HCT116 (cell line): ENCODE measurements around the gene RPTOR. TPM values are rescaled to one million over a fixed set of nuclear protein-coding genes. Genes with fewer than 3 reads are reported as not detected.

ENCODE experiments used
- ATAC-seq: fragments of 200-7000 bp; cut with Tn5 transposase; 2 replicates; pipeline ENCODE4 v1.9.1; 2020; ENCODE audit warnings: mild to moderate bottlenecking, moderate library complexity
- BruUV-seq: library from RNA; stranded (reverse); fragments of 400-500 nt; replicated peaks from 2 replicates; lab custom pipeline; 2021; lab: Mats Ljungman, UMichigan
- CTCF ChIA-PET: fragments of 300-600 bp; sonication (Branson Sonifier 250); formaldehyde crosslinking; loops from one replicate; lab custom pipeline; 2021; ENCODE audit warnings: antibody characterized with exemption; lab: Charles Lee
- POLR2A ChIA-PET: fragments of 300-600, 350-600 bp; sonication (Branson Sonifier 250); formaldehyde crosslinking; loops from one replicate; lab custom pipeline; 2021; ENCODE audit warnings: antibody characterized with exemption; lab: Charles Lee
- RAD21 ChIA-PET, 2 experiments: fragments of 300-600 bp; sonication (Branson Sonifier 250); formaldehyde crosslinking; loops; one replicate each; lab custom pipeline; 2023; ENCODE audit warnings: low total read pairs in 2 of 2; ENCODE audit not compliant: uncharacterized antibody in 2 of 2, unreplicated experiment in 2 of 2, low non-redundant PET in 1 of 2; lab: Charles Lee
- DNase-seq: peaks from one replicate; pipeline ENCODE4 v3.0.0-alpha.2; 2010; ENCODE audit warnings: low read depth, low spot score
- H2AFZ ChIP-seq: fragments of 200-600 bp; shearing (Covaris generic), sonication (generic); 2 replicates; pipeline ENCODE4 v1.6.1; 2017; ENCODE audit warnings: low read depth, mixed run types, mixed read lengths, antibody characterized with exemption, low read length; ENCODE audit not compliant: poor library complexity, severe bottlenecking
- H3K27ac ChIP-seq: 2 replicates; pipeline ENCODE4 v1.5.1; 2012; ENCODE audit warnings: low read depth, low read length
- H3K27me3 ChIP-seq: fragments of 200-600 bp; sonication (generic); 2 replicates; pipeline ENCODE4 v1.6.1; 2016; ENCODE audit warnings: mixed run types, low read length, mixed read lengths; ENCODE audit not compliant: insufficient read depth
- H3K36me3 ChIP-seq, 2 experiments: fragments of 200-500 bp in 1 of 2; fragments of 200-600 bp in 1 of 2; sonication (Bioruptor generic) in 1 of 2; sonication (generic) in 1 of 2; 2 replicates each; pipeline versions ENCODE4 v1.5.1 to v1.6.1; 2014 to 2016; ENCODE audit warnings: low read length in 2 of 2, inconsistent platforms in 1 of 2, mixed read lengths in 1 of 2, mixed run types in 1 of 2; ENCODE audit not compliant: insufficient read depth in 2 of 2, control insufficient read depth in 1 of 2
- H3K4me1 ChIP-seq, 2 experiments: fragments of 200-600 bp in 1 of 2; sonication (generic) in 1 of 2; 2 replicates each; pipeline versions ENCODE4 v1.5.1 to v1.6.1; 2012 to 2017; ENCODE audit warnings: low read length in 2 of 2, inconsistent platforms in 1 of 2, mild to moderate bottlenecking in 1 of 2, mixed read lengths in 1 of 2, mixed run types in 1 of 2, moderate library complexity in 1 of 2; ENCODE audit not compliant: insufficient read depth in 2 of 2, control insufficient read depth in 1 of 2
- H3K4me2 ChIP-seq: fragments of 200-600 bp; sonication (generic); 2 replicates; pipeline ENCODE4 v1.6.1; 2017; ENCODE audit warnings: mixed run types, low read length, mixed read lengths
- H3K4me3 ChIP-seq, 2 experiments: fragments of 200-600 bp in 1 of 2; sonication (generic) in 1 of 2; replicated peaks in 1 of 2; 2 replicates each; pipeline ENCODE4 v1.5.1; 2011 to 2016; ENCODE audit warnings: low read length in 2 of 2, control low read depth in 1 of 2, low read depth in 1 of 2, mild to moderate bottlenecking in 1 of 2, mixed read lengths in 1 of 2, mixed run types in 1 of 2
- H3K79me2 ChIP-seq: fragments of 200-600 bp; sonication (generic); 2 replicates; pipeline ENCODE4 v1.6.1; 2017; ENCODE audit warnings: mild to moderate bottlenecking, mixed run types, low read length, moderate library complexity, mixed read lengths; ENCODE audit not compliant: insufficient read depth
- H3K9ac ChIP-seq: fragments of 200-600 bp; sonication (generic); 2 replicates; pipeline ENCODE4 v1.6.1; 2016; ENCODE audit warnings: low read length, mixed read lengths
- H3K9me2 ChIP-seq: fragments of 200-600 bp; sonication (generic), shearing (Covaris generic); 2 replicates; pipeline ENCODE4 v1.6.1; 2017; ENCODE audit warnings: mixed run types, mild to moderate bottlenecking, moderate library complexity; ENCODE audit not compliant: insufficient read depth
- H3K9me3 ChIP-seq, 2 experiments: fragments of 200-500 bp in 1 of 2; fragments of 200-600 bp in 1 of 2; sonication (Bioruptor generic) in 1 of 2; sonication (generic) in 1 of 2; 2 replicates each; pipeline ENCODE4 v1.6.1; 2014 to 2017; ENCODE audit warnings: low read length in 2 of 2, mixed read lengths in 2 of 2, inconsistent platforms in 1 of 2, low read depth in 1 of 2, mild to moderate bottlenecking in 1 of 2, mixed run types in 1 of 2, moderate library complexity in 1 of 2; ENCODE audit not compliant: control insufficient read depth in 1 of 2, insufficient read depth in 1 of 2
- H4K20me1 ChIP-seq: fragments of 200-600 bp; sonication (generic), shearing (Covaris generic); 2 replicates; pipeline ENCODE4 v1.6.1; 2017; ENCODE audit warnings: mixed run types, mild to moderate bottlenecking, moderate library complexity; ENCODE audit not compliant: insufficient read depth
- ATF3 ChIP-seq: IDR thresholded peaks from 2 replicates; pipeline ENCODE4 v1.6.1; 2012
- CBX3 ChIP-seq: IDR thresholded peaks from 2 replicates; pipeline ENCODE4 v1.6.1; 2012; ENCODE audit warnings: low read depth
- CEBPB ChIP-seq: IDR thresholded peaks from 2 replicates; pipeline ENCODE4 v1.6.1; 2012; ENCODE audit warnings: low read depth
- EGR1 ChIP-seq: IDR thresholded peaks from 2 replicates; pipeline ENCODE4 v1.6.1; 2012; ENCODE audit warnings: low read depth
- ELF1 ChIP-seq: IDR thresholded peaks from 2 replicates; pipeline ENCODE4 v1.6.1; 2012; ENCODE audit warnings: low read depth, borderline replicate concordance
- EZH2 ChIP-seq: fragments of 200-600 bp; sonication (generic); IDR thresholded peaks from 2 replicates; pipeline ENCODE4 v1.6.1; 2017; ENCODE audit warnings: antibody characterized with exemption, mixed run types
- EZH2phosphoT487 ChIP-seq: fragments of 200-600 bp; IDR thresholded peaks from 2 replicates; pipeline ENCODE4 v1.6.1; 2018; ENCODE audit warnings: antibody characterized with exemption, borderline replicate concordance
- FOSL1 ChIP-seq: IDR thresholded peaks from 2 replicates; pipeline ENCODE4 v1.6.1; 2012; ENCODE audit warnings: low read depth
- JUND ChIP-seq: IDR thresholded peaks from 2 replicates; pipeline ENCODE4 v1.6.1; 2012
- MAX ChIP-seq: IDR thresholded peaks from 2 replicates; pipeline ENCODE4 v1.6.1; 2012
- POLR2A ChIP-seq: IDR thresholded peaks from 2 replicates; pipeline ENCODE4 v1.7.0; 2011; ENCODE audit warnings: borderline replicate concordance; ENCODE audit not compliant: insufficient read depth, insufficient read length; ENCODE audit errors: extremely low read depth
- RAD21 ChIP-seq: IDR thresholded peaks from 2 replicates; pipeline ENCODE4 v1.6.1; 2012; ENCODE audit warnings: low read depth, mild to moderate bottlenecking
- REST ChIP-seq: IDR thresholded peaks from 2 replicates; pipeline ENCODE4 v1.6.1; 2012; ENCODE audit warnings: low read depth
- SIN3A ChIP-seq: IDR thresholded peaks from 2 replicates; pipeline ENCODE4 v1.6.1; 2012; ENCODE audit warnings: low read depth
- SP1 ChIP-seq: IDR thresholded peaks from 2 replicates; pipeline ENCODE4 v1.6.1; 2012; ENCODE audit warnings: low read depth
- TCF7L2 ChIP-seq: IDR thresholded peaks from 2 replicates; pipeline ENCODE4 v1.7.0; 2011; ENCODE audit warnings: borderline replicate concordance, inconsistent platforms; ENCODE audit not compliant: insufficient read depth, insufficient read length; ENCODE audit errors: extremely low read depth
- YY1 ChIP-seq: IDR thresholded peaks from 2 replicates; pipeline ENCODE4 v1.6.1; 2011; ENCODE audit warnings: low read length, low read depth, moderate library complexity, mild to moderate bottlenecking; ENCODE audit not compliant: insufficient replicate concordance; ENCODE audit errors: extremely low read depth
- ZFX ChIP-seq: fragments of 450-650 bp; IDR thresholded peaks from 2 replicates; pipeline ENCODE4 v1.6.1; 2017
- intact Hi-C: fragments of 100-400 bp; cut with micrococcal nuclease; formaldehyde crosslinking; loops from 2 replicates; pipeline ENCODE4 v1.10.0; 2022
- total RNA-seq: library from RNA; stranded (reverse); gene quantifications from one replicate; pipeline ENCODE4 v1.2.1, GENCODE V29; 2021; ENCODE audit not compliant: unreplicated experiment

The RPTOR gene
- total RNA-seq, 1 experiment from 2014 or later: 69.5 TPM

GRCh38 chr17:80971704-80972304 lies 427.2 kb downstream of the RPTOR start:
- ATAC-seq: no peak

More at GRCh38 chr17:80971704-80972304, 427.2 kb downstream of the RPTOR start:
- Histone ChIP-seq H3K4me2 (no peak overlapping the region), H3K27ac (no peak overlapping the region), H3K9ac (no peak overlapping the region), H3K4me1 (no peaks in the 10 kb centered on the region), H3K4me3 (no peak overlapping the region), H3K9me3 (no peaks in the 10 kb centered on the region), H2AFZ (no peak overlapping the region), H3K27me3 (no peaks in the 10 kb centered on the region), H4K20me1 (no peaks in the 10 kb centered on the region), H3K79me2 (no peaks in the 10 kb centered on the region), H3K36me3 (no peaks in the 10 kb centered on the region), H3K9me2 (no peaks in the 10 kb centered on the region)
- TF ChIP-seq EGR1: no peak
- no peak for TF ChIP-seq MAX
- TF ChIP-seq ATF3: no peak
- no peak for TF ChIP-seq TCF7L2
- no peak for TF ChIP-seq SP1
- no peak for TF ChIP-seq CEBPB
- no peak for TF ChIP-seq EZH2phosphoT487
- TF ChIP-seq FOSL1: no peak
- no peak for TF ChIP-seq POLR2A
- TF ChIP-seq EZH2: no peak
- TF ChIP-seq SIN3A: no peak
- TF ChIP-seq ELF1: no peak
- no peak for TF ChIP-seq ZFX
- no peak for TF ChIP-seq RAD21
- TF ChIP-seq JUND: no peak
- no peak for TF ChIP-seq REST
- no peak for TF ChIP-seq YY1
- no peak for TF ChIP-seq CBX3
- ChIA-PET POLR2A (no interaction called here), RAD21 (no interaction called here), CTCF (no interaction called here)
- intact Hi-C loops: no loop called here
- BruUV-seq: no TSS peak
- no peak for DNase-seq
